ENCODE data around the gene CASP8AP2.
"Not testable (repeated sequence)": the region's sequence is repeated elsewhere in the genome, so short reads cannot be mapped to it uniquely, and the experiment has no call there.

DNA sequence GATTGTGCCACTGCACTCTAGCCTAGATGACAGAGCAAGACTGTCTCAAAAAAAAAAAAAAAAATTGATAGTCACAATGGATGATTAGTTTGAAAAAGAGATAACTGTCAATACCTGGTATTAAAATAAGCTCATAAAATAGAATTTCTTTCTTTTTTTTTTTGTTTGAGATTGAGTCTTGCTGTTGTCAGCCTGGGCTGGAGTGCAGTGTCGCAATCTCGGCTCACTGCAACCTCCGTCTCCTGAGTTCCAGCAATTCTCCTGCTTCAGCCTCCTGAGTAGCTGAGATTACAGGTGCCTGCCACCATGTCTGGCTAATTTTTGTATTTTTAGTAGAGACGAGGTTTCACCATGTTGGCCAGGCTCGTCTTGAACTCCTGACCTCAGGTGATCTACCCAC is 17.8 kb downstream of the CASP8AP2 start:
- TF ChIP-seq POLR2AphosphoS5 (IDR thresholded peaks at IDR 0.05; ENCODE audit: borderline replicate concordance, low read depth, low read length); EZH2 (IDR thresholded peaks at IDR 0.05): not testable (repeated sequence)

Data from SK-N-MC (cell line).